DMS79 treated with DMSO at 0.1 percent for 48 hours (cell line): ENCODE results near the gene KCNJ4.

Experiments used
- DNase-seq: peaks from one replicate; lab custom pipeline; 2025; lab: John Stamatoyannopoulos, UW

KCNJ4 gene

DNA sequence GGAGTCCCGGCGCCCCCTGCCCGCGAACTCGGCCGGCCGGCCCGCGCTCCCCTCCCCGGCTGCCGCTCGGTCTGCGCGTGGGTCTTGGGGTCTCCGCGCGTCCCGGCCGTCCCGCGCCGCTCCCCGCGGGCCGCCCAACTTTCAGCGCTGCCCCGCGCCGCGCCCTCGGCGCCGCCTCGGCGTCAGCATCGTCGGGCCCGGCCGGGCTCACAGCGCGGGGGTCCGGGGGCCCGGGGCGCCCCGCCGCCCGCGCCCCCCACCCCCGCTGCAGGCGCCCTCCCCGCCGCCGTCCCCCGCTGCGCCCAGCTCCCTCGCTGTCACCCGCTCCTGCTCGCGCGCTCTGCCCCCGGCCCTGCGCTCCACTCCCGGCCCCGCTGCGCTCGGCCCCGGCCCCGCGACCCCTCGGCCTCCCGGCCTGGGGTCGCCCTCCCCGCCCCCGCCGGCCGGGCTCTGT lies at the start of gene KCNJ4:
TSS of gene KCNJ4 (minus strand) at position 124 of the 454 bp plus-strand sequence. CDS start 27,067 bp downstream, outside the sequence.
- no peak for DNase-seq

DNA sequence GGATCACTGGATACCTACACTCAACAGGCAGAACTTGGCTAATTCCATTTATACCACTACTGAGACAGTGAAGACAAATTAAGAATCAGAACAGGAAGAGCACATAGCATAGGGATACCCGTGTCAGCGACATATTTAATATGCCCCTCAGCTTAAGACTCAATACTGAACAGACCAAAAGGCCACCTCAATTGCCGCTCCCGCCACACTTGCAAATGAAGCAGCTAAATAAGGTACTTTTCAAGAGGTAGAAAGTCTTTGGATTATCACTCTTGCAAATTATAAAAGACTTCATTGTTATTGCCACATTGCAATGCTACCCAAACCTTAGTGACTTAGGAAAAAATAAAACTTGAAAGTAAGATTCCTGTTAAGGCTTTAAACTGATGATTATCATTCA lies 48.0 kb upstream of the KCNJ4 start:
- DNase-seq: no peak

DNA sequence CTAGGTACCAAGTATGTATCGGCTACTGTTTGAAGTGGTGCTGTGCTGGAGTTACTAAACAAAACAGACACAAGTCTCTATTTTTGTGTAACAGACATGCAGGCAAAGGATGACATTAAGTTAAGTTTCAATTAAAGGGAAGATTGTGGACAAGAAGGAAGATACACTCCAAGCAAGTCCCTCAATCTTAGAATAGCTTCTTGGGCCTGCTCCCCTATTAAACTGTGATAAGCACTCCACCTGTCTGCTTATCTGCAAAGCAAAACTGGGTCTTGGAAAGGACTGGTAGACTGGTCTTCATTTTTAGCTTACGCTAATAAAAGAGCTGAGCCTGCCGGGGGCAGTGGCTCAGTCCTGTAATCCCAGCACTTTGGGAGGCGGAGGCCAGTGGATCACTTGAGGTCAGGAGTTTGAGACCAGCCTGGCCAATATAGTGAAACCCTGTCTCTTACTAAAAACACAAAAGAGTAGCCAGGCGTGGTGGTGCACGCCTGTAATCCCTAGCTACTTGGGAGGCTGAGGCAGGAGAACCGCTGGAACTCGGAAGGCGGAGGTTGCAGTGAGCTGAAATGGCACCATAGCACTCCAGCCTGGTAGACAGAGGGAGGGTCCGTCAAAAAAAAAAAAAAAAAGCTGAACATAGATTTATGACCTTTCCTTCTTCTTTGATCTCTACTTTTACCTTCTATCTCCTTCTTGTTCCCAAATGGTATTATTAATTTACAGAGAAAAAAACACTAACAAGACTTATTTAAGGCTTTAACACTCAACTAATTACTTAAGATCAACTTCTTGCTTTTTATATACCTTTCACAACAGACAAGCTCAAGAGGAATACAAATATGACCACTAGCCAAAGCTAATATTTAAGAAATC lies 47.0 kb upstream of the KCNJ4 start:
- DNase-seq: no peak

DNA sequence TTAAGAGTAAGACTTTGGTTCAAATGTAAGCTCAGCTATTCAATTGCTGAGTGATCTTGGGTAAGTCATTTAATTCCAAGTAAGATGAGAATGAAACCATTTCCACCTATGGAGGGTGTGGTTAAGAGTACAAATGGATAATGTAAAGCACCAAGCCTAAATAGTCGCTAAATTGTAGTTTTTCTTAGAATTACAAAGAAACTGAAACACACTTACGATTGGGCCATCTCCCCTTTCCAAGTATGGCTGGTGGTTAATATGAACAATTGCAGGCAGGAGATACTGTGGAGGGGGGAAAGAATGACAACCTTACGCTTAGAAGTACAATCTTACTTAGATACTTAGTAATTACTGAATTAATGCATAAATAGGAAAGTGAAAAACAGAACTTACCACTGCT lies 42.9 kb upstream of the KCNJ4 start:
- no peak for DNase-seq

DNA sequence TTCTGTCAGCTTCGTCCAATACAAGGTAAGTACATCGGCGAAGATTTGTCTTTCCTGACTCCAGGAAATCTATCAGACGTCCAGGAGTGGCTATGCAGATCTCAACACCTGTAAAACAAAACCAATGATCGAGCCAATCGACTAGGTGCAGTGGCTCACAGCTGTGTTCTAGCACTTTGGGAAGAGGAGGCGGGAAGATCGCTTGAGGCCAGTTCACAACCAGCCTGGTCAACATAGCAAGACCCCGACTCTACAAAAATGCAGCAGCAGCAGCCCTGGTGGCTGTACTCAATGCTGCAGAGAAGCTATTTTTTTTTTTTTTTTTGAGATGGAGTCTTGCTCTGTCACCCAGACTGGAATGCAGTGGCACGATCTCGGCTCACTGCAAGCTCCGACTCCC lies 39.9 kb upstream of the KCNJ4 start:
- DNase-seq: no peak

DNA sequence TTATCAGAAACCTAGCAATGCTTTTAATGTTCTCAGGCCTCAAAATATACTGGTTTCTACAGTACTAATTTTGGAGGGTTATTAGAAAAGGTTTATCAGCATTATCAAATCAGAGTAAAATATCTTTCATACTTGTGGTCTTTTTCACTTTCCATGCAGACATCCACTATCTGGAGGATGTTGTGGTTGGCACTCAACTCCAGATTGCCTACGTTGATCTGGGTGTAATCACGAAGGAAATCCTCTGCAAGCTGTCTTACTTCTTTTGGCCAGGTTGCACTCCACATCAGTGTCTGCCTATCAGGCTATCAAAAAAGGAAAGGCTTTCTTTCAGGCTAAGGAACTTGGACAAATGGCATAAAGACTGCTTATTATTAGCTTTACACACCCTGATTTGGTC lies 39.5 kb upstream of the KCNJ4 start:
- no peak for DNase-seq

DNA sequence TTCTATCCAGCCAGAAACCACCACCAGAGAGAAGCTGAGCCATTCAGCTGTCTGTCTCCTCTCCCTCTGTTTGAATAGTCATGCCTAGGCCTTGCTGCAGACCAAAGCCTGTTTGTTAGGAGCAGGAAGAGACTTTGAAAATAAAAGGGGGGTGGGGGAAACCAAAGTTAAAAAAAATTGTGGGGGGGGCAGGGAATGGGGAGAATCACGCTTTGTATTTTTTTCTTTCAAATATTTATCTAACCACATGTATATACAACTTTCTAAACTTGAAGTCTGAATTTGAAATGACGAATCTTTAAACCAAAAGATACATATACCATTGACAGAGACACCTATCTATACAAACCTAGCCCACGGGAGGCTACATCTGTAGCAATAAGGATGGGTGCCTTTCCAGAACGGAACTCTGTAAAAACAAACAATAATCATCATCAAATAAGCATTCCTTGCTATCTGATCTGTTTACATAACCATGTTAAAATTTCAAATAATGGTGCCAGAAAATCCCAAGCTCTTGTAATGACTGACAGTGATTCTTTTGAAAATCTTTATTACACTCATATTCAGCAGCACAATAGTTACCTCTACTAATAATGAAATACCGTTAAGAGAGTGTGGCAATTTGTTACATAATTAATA lies 36.8 kb upstream of the KCNJ4 start:
- DNase-seq: no peak

- DNase-seq: no peak
Observed at GRCh38 chr22:38490915-38491314, 35.9 kb upstream of the KCNJ4 start.

GRCh38 chr22:38490475-38490874 lies 35.5 kb upstream of the KCNJ4 start:
- no peak for DNase-seq

GRCh38 chr22:38489561-38490145 lies 34.7 kb upstream of the KCNJ4 start:
- no peak for DNase-seq

GRCh38 chr22:38489142-38489541 lies 34.1 kb upstream of the KCNJ4 start:
- DNase-seq: no peak

GRCh38 chr22:38487946-38488345 lies 32.9 kb upstream of the KCNJ4 start:
- no peak for DNase-seq

GRCh38 chr22:38485783-38486182 lies 30.8 kb upstream of the KCNJ4 start:
- DNase-seq: no peak

DNA sequence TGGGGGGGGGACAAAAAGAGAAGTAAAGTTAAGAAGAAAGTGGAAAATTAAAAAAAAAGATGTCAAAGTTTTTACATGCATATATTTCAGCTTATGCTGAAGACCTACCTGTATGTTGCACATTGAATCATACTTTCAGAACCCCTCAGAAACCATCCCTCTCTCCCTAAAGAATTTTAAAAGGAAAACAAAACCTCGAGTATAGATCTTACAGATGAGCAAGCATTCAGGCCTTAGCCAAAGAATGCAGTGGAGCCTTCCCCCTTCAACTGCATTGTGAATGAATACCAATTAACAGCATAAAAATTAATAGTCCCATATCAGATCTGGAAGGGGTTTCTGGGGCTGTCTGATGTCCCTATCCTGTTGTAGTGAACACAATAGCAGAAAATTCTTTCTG lies 29.2 kb upstream of the KCNJ4 start:
- no peak for DNase-seq

DNA sequence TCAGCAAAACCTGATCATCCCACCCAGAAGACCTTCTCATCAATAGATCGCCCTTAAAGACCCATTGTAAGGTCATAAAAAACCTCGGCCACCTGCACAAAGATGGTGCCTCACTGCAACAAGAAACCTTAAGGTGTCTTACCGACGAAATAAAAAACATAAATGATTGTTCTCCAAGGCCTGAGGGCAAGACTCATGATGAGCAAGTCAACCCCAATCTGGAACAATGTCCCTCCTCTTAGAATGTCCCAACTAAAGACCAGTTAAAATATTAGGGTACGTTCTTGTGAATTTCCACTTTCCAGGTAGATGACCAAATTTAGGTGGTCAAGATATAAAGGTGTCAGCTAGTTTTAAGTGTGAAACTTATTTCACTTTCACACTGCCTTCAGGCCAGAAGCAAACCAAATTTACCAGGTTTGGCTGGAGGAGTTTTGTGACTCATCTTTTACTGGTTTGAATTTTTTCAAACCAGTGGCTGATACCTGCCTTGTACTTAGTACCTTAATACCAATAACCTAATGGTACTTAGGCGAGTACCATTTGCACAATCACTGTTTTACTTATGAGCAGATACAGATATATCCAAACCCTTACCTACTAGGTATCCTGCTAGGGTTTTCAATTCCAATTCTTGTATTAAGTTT lies 27.8 kb upstream of the KCNJ4 start:
- no peak for DNase-seq

DNA sequence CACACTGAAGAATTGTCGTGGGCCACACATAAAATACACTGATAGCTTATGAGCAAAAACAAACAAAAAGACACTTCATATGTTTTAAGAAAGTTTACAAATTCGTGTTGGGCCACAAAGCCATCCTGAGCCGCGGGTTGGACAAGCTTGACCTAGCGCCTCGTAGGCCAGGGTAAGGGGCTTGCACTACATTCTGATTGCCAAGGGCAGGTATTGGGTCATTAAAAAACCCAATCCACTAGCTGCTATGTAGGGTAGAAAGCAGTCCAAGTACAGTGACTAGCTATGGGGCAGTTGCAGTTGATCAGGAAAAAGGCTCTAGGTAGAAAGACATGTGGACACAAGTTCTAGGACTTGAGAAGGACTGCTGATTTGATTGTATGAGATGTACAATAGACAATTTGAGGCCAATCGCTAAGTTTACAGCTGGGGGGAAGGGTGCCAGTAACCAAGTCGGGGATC lies 26.9 kb upstream of the KCNJ4 start:
- DNase-seq: no peak

DNA sequence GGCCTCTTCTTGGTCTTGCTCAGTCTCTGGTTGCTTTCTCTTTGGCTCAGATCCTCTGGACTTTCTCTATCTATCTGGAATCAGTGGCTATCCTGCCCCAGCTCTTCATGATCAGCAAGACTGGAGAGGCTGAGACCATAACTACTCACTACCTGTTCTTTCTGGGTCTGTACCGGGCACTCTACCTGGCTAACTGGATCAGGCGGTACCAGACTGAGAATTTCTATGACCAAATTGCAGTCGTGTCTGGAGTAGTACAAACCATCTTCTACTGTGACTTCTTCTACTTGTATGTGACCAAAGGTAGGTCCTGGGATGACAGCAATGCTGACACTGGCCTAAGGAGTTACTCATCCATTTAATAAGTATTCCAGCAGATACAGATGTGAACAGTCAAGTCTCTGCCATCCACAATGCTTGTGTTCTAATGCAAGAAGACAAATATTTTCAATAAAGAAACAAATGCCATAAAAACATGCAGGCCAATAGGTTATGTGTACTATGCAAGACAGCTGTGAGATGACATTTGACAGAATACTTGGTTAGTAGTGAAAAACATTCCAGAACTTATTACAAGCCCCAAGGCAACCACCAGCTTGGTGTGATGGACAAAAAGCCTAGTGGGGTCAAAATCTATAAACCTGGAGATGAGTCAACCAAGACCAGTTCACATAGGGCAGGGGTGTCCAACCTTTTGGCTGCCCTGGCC lies 26.3 kb upstream of the KCNJ4 start:
- no peak for DNase-seq

DNA sequence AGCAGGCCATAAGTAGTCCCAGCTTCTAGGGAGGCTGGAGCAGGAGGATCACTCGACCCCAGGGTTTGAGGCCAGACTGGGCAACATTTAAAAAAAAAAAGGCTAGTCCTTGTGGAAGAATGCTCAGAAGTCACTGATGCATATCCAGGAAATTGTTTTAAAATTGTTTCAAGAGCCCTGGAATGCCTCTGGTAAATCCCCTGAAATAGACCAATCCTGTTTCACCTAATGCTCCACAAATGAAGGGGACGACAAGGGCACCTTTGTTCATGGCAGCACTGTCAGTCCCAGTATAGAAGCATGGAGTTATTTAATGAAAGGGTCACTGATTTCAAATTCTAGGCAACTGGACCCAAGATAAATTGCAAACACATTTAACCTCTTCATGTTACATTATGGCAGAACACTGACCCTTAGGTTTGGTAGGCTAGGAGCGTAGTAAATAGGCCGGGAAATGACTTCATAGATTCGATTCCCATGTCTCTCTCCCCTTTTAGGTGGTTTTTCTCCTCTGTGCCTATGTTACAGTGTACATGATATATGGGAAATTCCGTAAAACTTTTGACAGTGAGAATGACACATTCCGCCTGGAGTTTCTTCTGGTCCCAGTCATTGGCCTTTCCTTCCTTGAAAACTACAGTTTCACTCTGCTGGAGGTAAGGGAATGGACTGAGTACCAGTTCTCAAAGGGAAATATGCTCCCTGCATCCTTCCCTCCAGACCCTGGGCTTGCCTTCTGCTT lies 24.3 kb upstream of the KCNJ4 start:
- DNase-seq: no peak

DNA sequence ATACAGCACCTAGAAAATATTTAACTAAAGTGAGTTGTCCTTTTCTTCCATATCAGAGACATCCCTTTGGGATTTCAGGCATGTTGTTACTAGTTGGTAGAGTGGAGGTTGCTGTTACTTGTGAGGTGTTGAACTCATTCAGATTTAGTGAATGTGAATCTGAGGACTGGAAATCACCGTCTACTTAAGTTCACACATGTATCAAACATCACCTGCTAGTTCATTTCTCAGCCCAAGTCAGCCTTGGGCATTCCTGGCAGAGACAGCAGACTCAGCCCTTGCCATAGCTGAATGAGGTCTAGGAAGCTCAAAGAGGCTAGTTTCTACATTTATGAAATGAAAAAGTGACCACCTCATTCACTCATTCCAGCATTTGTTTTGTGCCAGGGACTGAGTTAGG lies 22.6 kb upstream of the KCNJ4 start:
- no peak for DNase-seq

DNA sequence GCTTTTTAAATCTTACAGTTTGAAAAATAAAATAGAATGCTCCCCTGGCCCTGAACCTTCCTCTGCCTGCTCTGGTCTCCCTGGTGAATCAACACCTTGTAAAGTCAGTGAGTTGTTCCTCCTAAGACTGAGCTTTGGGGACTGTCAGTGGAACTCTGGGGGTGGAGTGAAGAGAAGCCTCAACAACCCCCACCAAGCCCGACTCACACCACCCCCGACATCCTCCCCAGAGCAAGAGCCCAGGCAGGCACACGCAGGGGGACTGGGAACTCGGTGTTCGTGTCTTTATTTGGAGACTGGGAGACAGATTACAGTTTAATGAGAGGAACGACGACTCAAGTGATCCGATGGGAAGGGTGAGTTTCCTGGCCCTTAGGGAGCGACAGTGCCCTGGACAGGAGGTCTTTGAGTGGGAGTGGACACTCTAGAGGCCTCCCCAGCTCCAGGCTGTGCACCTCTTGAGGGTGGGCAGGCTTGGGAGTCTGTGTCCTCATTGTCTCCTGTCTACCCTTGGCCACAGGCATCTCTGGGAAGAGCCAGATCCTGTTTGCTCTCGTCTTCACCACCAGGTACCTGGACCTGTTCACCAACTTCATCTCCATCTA lies 19.1 kb upstream of the KCNJ4 start:
- no peak for DNase-seq

GRCh38 chr22:38471237-38471636 lies 16.2 kb upstream of the KCNJ4 start:
- no peak for DNase-seq
